CD4-positive, CD25-positive, alpha-beta regulatory T cell (primary cell): Measurements from ENCODE around the gene MGAT4C. TPM values are rescaled to one million over a fixed set of nuclear protein-coding genes. Genes with fewer than 3 reads are reported as not detected.
"Not testable (repeated sequence)": the region's sequence is repeated elsewhere in the genome, so short reads cannot be mapped to it uniquely, and the experiment has no call there.

Experiments used
- ATAC-seq, 2 donors: fragments of 150-1000 bp; cut with Tn5 transposase; one replicate each; pipeline ENCODE4 v1.10.0; 2021; ENCODE audit warnings: low read depth in 2 of 2, moderate number of reproducible peaks in 2 of 2, moderate library complexity in 1 of 2
- DNase-seq, 3 donors: peaks; one replicate each; pipeline versions ENCODE4 v3.0.0 to v3.0.0-alpha.2; 2012 to 2022; ENCODE audit warnings: mixed read lengths in 1 of 3
- H3K27ac ChIP-seq: one replicate; pipeline ENCODE4 v1.7.0; 2013; ENCODE audit warnings: mild to moderate bottlenecking, low read length; ENCODE audit not compliant: insufficient read depth, poor library complexity, severe bottlenecking
- H3K27me3 ChIP-seq: one replicate; pipeline ENCODE4 v1.7.0; 2013; ENCODE audit warnings: low read length; ENCODE audit not compliant: control insufficient read depth, insufficient read depth
- H3K36me3 ChIP-seq: one replicate; pipeline ENCODE4 v1.7.0; 2013; ENCODE audit warnings: mild to moderate bottlenecking, low read length, moderate library complexity; ENCODE audit not compliant: control insufficient read depth, insufficient read depth
- H3K4me1 ChIP-seq: 2 replicates; pipeline ENCODE4 v1.7.0; 2013; ENCODE audit warnings: mild to moderate bottlenecking, low read length; ENCODE audit not compliant: insufficient read depth, control insufficient read depth, poor library complexity, severe bottlenecking
- H3K4me3 ChIP-seq: one replicate; pipeline ENCODE4 v1.7.0; 2013; ENCODE audit warnings: low read depth, mild to moderate bottlenecking, low read length, moderate library complexity
- H3K9me3 ChIP-seq, 2 experiments: 1 replicate in 1 of 2; 2 replicates in 1 of 2; pipeline ENCODE4 v1.7.0; 2013; ENCODE audit warnings: low read length in 2 of 2, mild to moderate bottlenecking in 1 of 2, moderate library complexity in 1 of 2; ENCODE audit not compliant: control insufficient read depth in 2 of 2
- H3K27ac Mint-ChIP-seq, 3 donors: one replicate each; pipeline ENCODE4 v1.8.0; 2020 to 2022; ENCODE audit warnings: mild to moderate bottlenecking in 3 of 3, mixed read lengths in 3 of 3, moderate library complexity in 2 of 3
- H3K27me3 Mint-ChIP-seq: one replicate; pipeline ENCODE4 v1.8.0; 2022; ENCODE audit warnings: mild to moderate bottlenecking, mixed read lengths
- H3K36me3 Mint-ChIP-seq: one replicate; pipeline ENCODE4 v1.8.0; 2020; ENCODE audit warnings: mixed read lengths
- H3K4me1 Mint-ChIP-seq, 4 donors: one replicate each; pipeline ENCODE4 v1.8.0; 2020 to 2022; ENCODE audit warnings: mixed read lengths in 4 of 4, mild to moderate bottlenecking in 1 of 4
- H3K4me3 Mint-ChIP-seq, 4 donors: one replicate each; pipeline ENCODE4 v1.8.0; 2020 to 2022; ENCODE audit warnings: mild to moderate bottlenecking in 4 of 4, mixed read lengths in 4 of 4, moderate library complexity in 3 of 4
- H3K9me3 Mint-ChIP-seq, 7 donors: one replicate each; pipeline ENCODE4 v1.8.0; 2020 to 2022; ENCODE audit warnings: mixed read lengths in 7 of 7, mild to moderate bottlenecking in 3 of 7, moderate library complexity in 2 of 7
- polyA plus RNA-seq, 4 donors: library from polyadenylated mRNA; unstranded; fragments of 300-500 nt; fragmentation: Illumina TruSeq; gene quantifications; one replicate each; pipeline ENCODE4 v1.2.3, GENCODE V29; 2021
- total RNA-seq: library from RNA; stranded (reverse); gene quantifications from one replicate; pipeline ENCODE4 v1.2.3, GENCODE V29; 2022

Gene MGAT4C
- total and polyA plus RNA-seq, 5 donors from 2014 or later: not detected

DNA sequence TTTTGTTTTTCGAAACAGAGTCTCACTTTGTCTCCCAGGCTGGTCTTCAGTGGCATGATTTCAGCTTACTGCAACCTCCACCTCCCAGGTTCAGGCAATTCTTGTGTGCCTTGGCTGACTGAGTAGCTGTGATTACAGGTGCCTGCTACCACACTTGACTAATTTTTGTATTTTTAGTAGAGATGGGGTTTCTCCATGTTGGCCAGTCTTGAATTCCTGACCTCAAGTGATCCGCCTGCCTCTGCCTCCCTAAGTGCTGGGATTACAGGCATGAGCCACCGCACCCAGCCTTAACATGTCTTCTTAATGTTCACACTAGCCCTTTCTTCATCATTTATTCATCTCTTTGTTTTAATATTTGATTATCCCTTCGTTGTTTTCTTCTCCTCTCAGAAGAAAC, 197.1 kb downstream of the MGAT4C start:
- not testable (repeated sequence) for H3K36me3 ChIP-seq, H3K27me3 ChIP-seq, H3K27ac Mint-ChIP-seq, H3K27ac ChIP-seq, H3K4me1 Mint-ChIP-seq, H3K4me3 Mint-ChIP-seq, H3K27me3 Mint-ChIP-seq, H3K4me3 ChIP-seq, ATAC-seq, H3K4me1 ChIP-seq, H3K36me3 Mint-ChIP-seq, H3K9me3 ChIP-seq, DNase-seq
- H3K9me3 Mint-ChIP-seq: peaks cover 8 to 17% (median 14%) of the 10 kb centered on the region in 7 donors

DNA sequence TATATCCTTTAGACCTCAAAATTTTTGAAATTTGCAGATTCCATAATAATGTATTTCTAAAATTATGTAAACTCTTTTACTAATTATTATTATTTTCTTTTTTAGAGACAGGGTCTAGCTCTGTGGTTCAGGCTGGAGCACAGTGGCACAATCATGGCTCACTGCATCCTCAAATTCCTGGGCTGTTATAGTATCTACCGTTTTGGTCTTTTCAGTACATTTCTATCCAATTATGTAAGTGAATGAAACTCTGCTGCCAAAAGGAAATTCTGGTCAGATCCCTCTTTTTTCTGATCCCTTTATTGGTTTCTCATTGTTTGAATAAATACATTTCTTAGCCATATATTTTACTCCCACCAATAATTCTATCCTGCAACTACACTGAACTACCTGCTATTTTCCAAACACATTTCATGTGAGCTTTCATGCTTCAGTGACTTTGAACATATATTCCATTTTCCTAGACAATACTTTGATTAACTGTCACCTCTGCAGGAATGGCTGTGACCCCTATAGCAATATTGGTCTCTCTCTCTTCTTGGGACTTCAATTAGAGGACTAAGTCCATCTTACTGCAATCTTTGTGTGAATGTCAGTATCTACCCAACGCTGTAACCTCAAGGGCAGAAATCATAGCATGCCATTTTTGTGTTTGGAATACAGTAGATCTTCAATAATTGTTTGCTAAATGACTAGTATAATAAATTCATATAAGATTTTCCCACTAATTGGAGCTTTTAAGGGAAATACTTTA, 198.9 kb downstream of the MGAT4C start:
- no peak overlapping the region for H3K27ac ChIP-seq
- DNase-seq: no peak

DNA sequence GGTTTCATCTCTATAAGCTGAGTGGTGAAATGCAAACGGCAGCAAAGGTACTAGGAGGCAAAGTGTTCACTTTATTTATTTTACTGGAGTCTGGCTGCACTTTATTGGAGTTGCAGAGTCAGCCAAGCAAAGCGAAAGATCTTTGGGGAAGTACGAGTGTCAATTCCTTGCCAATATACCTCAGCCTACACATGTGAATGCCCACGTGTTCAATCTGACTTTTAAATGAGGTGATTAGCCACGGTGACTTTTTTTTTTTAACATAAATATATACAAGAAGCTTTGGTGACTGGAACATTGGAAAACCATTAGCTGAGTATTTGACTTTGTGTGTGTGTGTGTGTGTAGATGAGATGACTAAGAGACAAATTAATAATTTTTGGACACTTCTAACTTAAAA, 203.3 kb downstream of the MGAT4C start:
- Histone ChIP-seq H3K4me3 (no peak overlapping the region), H3K9me3 (no peaks in the 10 kb centered on the region), H3K4me1 (no peaks in the 10 kb centered on the region), H3K27ac (no peak overlapping the region), H3K27me3 (no peaks in the 10 kb centered on the region), H3K36me3 (no peaks in the 10 kb centered on the region)
- Mint-ChIP-seq H3K4me1 (no peaks in the 10 kb centered on the region), H3K27ac (no peak overlapping the region), H3K9me3 (peaks cover 2 to 24% (median 8%) of the 10 kb centered on the region in 7 donors), H3K4me3 (no peak overlapping the region), H3K27me3 (no peaks in the 10 kb centered on the region), H3K36me3 (no peaks in the 10 kb centered on the region)
- no peak for ATAC-seq
- no peak for DNase-seq

More for the DNA sequence above, 198.9 kb downstream of the MGAT4C start:
- no peaks in the 10 kb centered on the region for H3K27me3 ChIP-seq
- Mint-ChIP-seq H3K4me3 (no peak overlapping the region), H3K4me1 (no peaks in the 10 kb centered on the region), H3K27ac (no peak overlapping the region), H3K36me3 (no peaks in the 10 kb centered on the region), H3K9me3 (peaks cover 4 to 24% (median 9%) of the 10 kb centered on the region in 7 donors), H3K27me3 (no peaks in the 10 kb centered on the region)
- no peaks in the 10 kb centered on the region for H3K4me1 ChIP-seq
- H3K4me3 ChIP-seq: no peak overlapping the region
- no peak for ATAC-seq
- no peaks in the 10 kb centered on the region for H3K9me3 ChIP-seq
- H3K36me3 ChIP-seq: no peaks in the 10 kb centered on the region

DNA sequence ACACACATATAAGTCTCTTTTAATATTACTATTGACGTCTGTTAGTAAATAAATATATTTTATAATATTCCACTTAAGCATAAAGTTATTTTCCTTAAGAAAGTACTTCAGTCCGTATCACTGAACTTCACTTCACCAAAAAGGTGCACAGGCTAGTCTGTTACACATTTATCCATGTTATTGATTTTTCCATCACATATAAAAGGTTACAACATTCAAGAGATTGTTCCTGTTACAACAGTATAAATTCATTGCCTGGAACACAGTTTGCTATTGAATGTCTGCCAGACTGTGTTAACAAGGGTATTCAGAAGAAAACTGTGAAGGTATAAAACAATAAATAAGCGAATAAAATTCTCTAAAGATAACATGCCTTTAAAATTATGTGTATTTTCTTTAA, 206.2 kb downstream of the MGAT4C start:
- no peaks in the 10 kb centered on the region for H3K9me3 ChIP-seq
- H3K27ac ChIP-seq: no peak overlapping the region
- ATAC-seq (no peak), DNase-seq (no peak)
- H3K4me1 ChIP-seq: no peaks in the 10 kb centered on the region
- Mint-ChIP-seq H3K27ac (no peak overlapping the region), H3K4me3 (no peak overlapping the region), H3K36me3 (no peaks in the 10 kb centered on the region), H3K27me3 (no peaks in the 10 kb centered on the region), H3K4me1 (no peaks in the 10 kb centered on the region), H3K9me3 (peaks cover 3 to 17% (median 6%) of the 10 kb centered on the region in 7 donors)
- H3K36me3 ChIP-seq: no peaks in the 10 kb centered on the region
- no peaks in the 10 kb centered on the region for H3K27me3 ChIP-seq
- no peak overlapping the region for H3K4me3 ChIP-seq

DNA sequence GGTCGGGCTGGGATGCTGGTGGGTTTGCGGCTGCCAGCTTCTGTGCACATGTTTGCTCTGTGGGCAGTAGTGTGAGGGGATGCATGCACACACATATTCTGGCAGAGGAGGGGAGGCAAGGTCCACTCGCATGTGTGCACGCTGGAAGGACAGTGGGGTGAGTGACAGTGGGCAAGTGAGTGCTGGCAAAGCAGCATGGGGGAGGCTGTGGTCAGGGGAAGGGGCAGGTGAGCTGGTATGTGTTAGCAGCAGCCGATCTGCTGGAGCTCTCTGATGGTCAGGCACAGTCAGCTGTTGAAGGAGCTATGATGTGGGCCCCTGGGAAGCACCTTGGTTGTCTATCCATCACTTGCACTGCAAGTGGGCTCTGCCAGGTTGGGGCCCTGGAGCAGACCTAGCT, 211.8 kb downstream of the MGAT4C start:
- Mint-ChIP-seq H3K4me1 (no peaks in the 10 kb centered on the region), H3K4me3 (no peak overlapping the region), H3K9me3 (peaks cover 0 to 35% (median 9%) of the 10 kb centered on the region in 7 donors), H3K27me3 (no peaks in the 10 kb centered on the region), H3K36me3 (no peaks in the 10 kb centered on the region), H3K27ac (no peak overlapping the region)
- ATAC-seq: no peak
- DNase-seq: no peak
- no peaks in the 10 kb centered on the region for H3K36me3 ChIP-seq
- H3K4me3 ChIP-seq: no peak overlapping the region
- H3K9me3 ChIP-seq: peaks cover 0 to 16% of the 10 kb centered on the region in 2 experiments
- H3K27me3 ChIP-seq: no peaks in the 10 kb centered on the region
- H3K27ac ChIP-seq: no peak overlapping the region
- H3K4me1 ChIP-seq: no peaks in the 10 kb centered on the region

DNA sequence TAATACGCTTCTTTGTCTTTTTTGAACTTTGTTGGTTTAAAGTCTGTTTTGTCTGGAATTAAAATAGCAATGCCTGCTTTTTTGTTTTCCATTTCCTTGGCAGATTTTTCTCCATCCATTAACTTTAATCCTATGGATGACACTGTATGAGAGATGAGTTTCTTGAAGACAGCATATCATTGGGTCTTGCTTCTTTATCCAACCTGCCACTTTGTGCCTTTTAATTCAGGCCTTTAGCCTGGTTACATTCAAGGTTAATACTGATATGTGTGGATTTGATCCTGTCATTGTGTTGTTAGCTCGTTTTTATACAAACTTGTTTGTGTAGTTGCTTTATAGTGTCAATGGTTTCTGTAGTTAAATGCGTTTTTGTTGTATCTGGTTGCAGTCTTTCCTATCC, 214.1 kb downstream of the MGAT4C start:
- ATAC-seq: no peak

DNA sequence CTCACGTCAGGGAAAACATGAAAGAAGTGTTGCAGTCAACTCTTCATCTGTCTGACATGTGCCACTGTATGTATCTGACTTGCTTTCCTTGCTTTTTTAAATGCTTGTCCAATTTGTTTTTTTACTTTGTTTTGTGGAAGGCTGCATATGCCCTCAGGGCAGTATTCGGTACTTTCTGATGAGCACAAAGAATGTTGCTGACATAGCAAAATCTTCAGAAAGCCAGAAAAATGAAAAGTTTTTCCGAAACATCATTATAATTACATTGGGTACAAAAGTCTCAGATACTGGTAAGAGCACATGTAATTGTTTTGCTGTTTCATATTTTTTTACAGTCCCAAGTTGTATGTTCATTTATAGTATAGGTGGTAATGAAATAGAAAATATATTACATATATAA, 237.8 kb downstream of the MGAT4C start:
- no peak for ATAC-seq
- Histone ChIP-seq H3K4me3 (no peak overlapping the region), H3K27me3 (no peaks in the 10 kb centered on the region), H3K36me3 (no peaks in the 10 kb centered on the region), H3K4me1 (no peaks in the 10 kb centered on the region), H3K9me3 (peaks cover 0 to 3% of the 10 kb centered on the region in 2 experiments), H3K27ac (no peak overlapping the region)
- no peak overlapping the region for H3K4me3 Mint-ChIP-seq
- H3K4me1 Mint-ChIP-seq: no peaks in the 10 kb centered on the region
- H3K27me3 Mint-ChIP-seq: no peaks in the 10 kb centered on the region
- H3K36me3 Mint-ChIP-seq: no peaks in the 10 kb centered on the region
- no peak overlapping the region for H3K27ac Mint-ChIP-seq
- H3K9me3 Mint-ChIP-seq: peaks cover 0 to 7% (median 4%) of the 10 kb centered on the region in 7 donors
- DNase-seq: no peak

More for the DNA sequence above, 214.1 kb downstream of the MGAT4C start:
- H3K27me3 ChIP-seq: no peaks in the 10 kb centered on the region
- peaks cover 0 to 16% of the 10 kb centered on the region in 2 experiments for H3K9me3 ChIP-seq
- no peak overlapping the region for H3K27ac ChIP-seq
- Mint-ChIP-seq H3K27ac (no peak overlapping the region), H3K9me3 (peaks cover 0 to 41% (median 16%) of the 10 kb centered on the region in 7 donors), H3K27me3 (no peaks in the 10 kb centered on the region), H3K4me1 (no peaks in the 10 kb centered on the region), H3K4me3 (no peak overlapping the region), H3K36me3 (no peaks in the 10 kb centered on the region)
- no peak for DNase-seq
- H3K4me1 ChIP-seq: no peaks in the 10 kb centered on the region
- no peak overlapping the region for H3K4me3 ChIP-seq
- H3K36me3 ChIP-seq: no peaks in the 10 kb centered on the region

DNA sequence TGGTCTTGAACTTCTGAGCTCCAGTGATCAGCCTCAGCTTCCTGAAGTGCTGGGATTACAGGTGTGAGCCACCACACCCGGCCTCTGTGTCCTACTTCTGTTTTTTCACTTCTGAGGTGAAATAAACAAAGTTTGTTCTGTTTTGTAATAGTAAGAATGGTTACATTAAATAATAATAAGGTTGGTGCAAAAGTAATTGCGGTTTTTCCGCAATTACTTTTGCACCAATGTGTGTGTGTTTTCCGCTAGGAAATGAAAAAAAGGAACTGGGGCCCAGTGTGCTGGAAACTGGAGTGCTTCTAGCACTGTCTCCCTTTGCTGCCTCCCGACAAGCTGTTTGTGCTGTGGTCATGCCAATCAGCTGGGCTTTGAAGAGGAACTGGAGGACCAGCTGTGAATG, 241.2 kb downstream of the MGAT4C start:
- no peak overlapping the region for H3K27ac Mint-ChIP-seq
- H3K4me3 Mint-ChIP-seq: no peak overlapping the region
- Histone ChIP-seq H3K27ac (no peak overlapping the region), H3K4me3 (no peak overlapping the region), H3K27me3 (no peaks in the 10 kb centered on the region), H3K9me3 (peaks cover 0 to 3% of the 10 kb centered on the region in 2 experiments), H3K36me3 (no peaks in the 10 kb centered on the region), H3K4me1 (no peaks in the 10 kb centered on the region)
- no peaks in the 10 kb centered on the region for H3K27me3 Mint-ChIP-seq
- H3K4me1 Mint-ChIP-seq: no peaks in the 10 kb centered on the region
- peaks cover 0 to 11% (median 4%) of the 10 kb centered on the region in 7 donors for H3K9me3 Mint-ChIP-seq
- DNase-seq (no peak), ATAC-seq (no peak)
- H3K36me3 Mint-ChIP-seq: no peaks in the 10 kb centered on the region
